Spleen (tissue), 7 donors: ENCODE measurements around the gene TGM3.

ENCODE experiments used
- CTCF ChIP-seq, 11 experiments: fragments of 200-600 bp in 7 of 11; fragments of 450-650 bp in 4 of 11; sonication (generic) in 4 of 11; IDR thresholded peaks in 8 of 11; conservative IDR thresholded peaks in 3 of 11; 1 replicate in 7 of 11; 2 replicates in 4 of 11; pipeline versions ENCODE4 v1.4.0 to v1.8.0; 2016 to 2021; ENCODE audit warnings: antibody characterized with exemption in 11 of 11, inconsistent platforms in 4 of 11, mild to moderate bottlenecking in 1 of 11
- POLR2AphosphoS5 ChIP-seq, 3 donors: sonication (generic); formaldehyde crosslinking; IDR thresholded peaks; one replicate each; pipeline ENCODE4 v1.5.1; 2017; ENCODE audit warnings: antibody characterized with exemption in 3 of 3
- donor health status: DM: no; HTN: no; CAD: no; lungs with moderate emphysema.
- donor health status: DM: no; HTN: no; CAD: no.
- donor health status: DM: no; HTN: no; CAD: no.

DNA sequence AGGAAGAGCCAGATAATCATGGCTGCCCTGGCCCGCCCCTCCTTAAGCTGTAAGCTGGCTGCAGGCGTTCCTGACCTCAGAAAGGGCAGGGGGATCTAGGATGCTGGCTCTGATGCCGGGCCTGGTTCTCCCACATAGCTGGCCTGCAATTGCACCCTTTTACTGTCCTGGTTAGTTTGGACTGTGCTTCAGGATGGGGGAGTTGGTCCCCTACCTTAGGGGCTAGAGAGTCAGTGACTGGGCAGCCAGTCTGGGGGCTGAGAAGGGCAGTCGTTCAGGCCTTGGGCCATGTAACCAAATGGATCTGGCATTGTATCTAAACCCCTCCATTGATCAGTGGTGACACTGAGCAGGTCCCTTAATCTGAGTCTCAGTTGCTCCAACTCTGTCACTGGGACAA, 40.7 kb downstream of the TGM3 start:
- no peak for TF ChIP-seq CTCF (IDR thresholded peaks at IDR 0.05 in 8 of 11, conservative IDR thresholded peaks at IDR 0.05 in 3 of 11)
- no peak for TF ChIP-seq POLR2AphosphoS5 (IDR thresholded peaks at IDR 0.05)
